H1 (cell line): ENCODE results near the gene HS6ST2. TPM values are rescaled to one million over a fixed set of nuclear protein-coding genes. Genes with fewer than 3 reads are reported as not detected.

Source experiments
- CTCF ChIA-PET: fragments of 300-600 bp; sonication (Branson Sonifier 250); formaldehyde crosslinking; loops from one replicate; lab custom pipeline; 2021; ENCODE audit not compliant: partially characterized antibody; lab: Charles Lee
- POLR2A ChIA-PET: fragments of 300-600 bp; sonication (Branson Sonifier 250); formaldehyde crosslinking; loops from one replicate; lab custom pipeline; 2021; ENCODE audit warnings: inconsistent platforms; ENCODE audit not compliant: partially characterized antibody; lab: Charles Lee
- DNase-seq, 2 experiments: peaks; one replicate each; pipeline versions ENCODE4 v3.0.0 to v3.0.0-alpha.2; 2010 to 2022; ENCODE audit warnings: low spot score in 2 of 2, low read depth in 1 of 2, mixed read lengths in 1 of 2
- FAIRE-seq: peaks from 2 replicates; lab custom pipeline; 2011; peaks lifted over from hg19 to GRCh38; lab: Jason Lieb, UNC
- H2AFZ ChIP-seq: 2 replicates; pipeline ENCODE4 v1.8.1; 2012; ENCODE audit warnings: low read length, inconsistent platforms
- H2AK5ac ChIP-seq: 2 replicates; pipeline ENCODE4 v1.6.1; 2013; ENCODE audit warnings: low read depth, low read length
- H2BK120ac ChIP-seq: replicated peaks from 2 replicates; pipeline ENCODE3; 2013; ENCODE audit warnings: low read depth, low read length, inconsistent platforms
- H2BK12ac ChIP-seq: 2 replicates; pipeline ENCODE4 v1.6.1; 2013; ENCODE audit warnings: low read depth, low read length
- H2BK15ac ChIP-seq: 2 replicates; pipeline ENCODE4 v1.6.1; 2013; ENCODE audit warnings: low read length
- H2BK20ac ChIP-seq: 2 replicates; pipeline ENCODE4 v1.6.1; 2013; ENCODE audit warnings: low read length
- H2BK5ac ChIP-seq: 2 replicates; pipeline ENCODE4 v1.6.1; 2013; ENCODE audit warnings: low read depth, low read length
- H3K14ac ChIP-seq: 2 replicates; pipeline ENCODE4 v1.6.1; 2013; ENCODE audit warnings: inconsistent platforms; ENCODE audit not compliant: insufficient read length
- H3K18ac ChIP-seq: 2 replicates; pipeline ENCODE4 v1.6.1; 2013; ENCODE audit warnings: low read length; ENCODE audit errors: extremely low read depth
- H3K23ac ChIP-seq: 2 replicates; pipeline ENCODE4 v1.6.1; 2013; ENCODE audit warnings: inconsistent platforms; ENCODE audit not compliant: insufficient read length
- H3K23me2 ChIP-seq: 2 replicates; pipeline ENCODE4 v1.6.1; 2013; ENCODE audit warnings: low read depth, low read length
- H3K27ac ChIP-seq: 2 replicates; pipeline ENCODE4 v1.6.1; 2011; ENCODE audit warnings: low read depth, low read length, inconsistent platforms
- H3K27me3 ChIP-seq, 4 experiments: replicated peaks in 1 of 4; 1 replicate in 1 of 4; 2 replicates in 3 of 4; pipeline versions ENCODE4 v1.6.1 to v1.8.1; 2011 to 2013; ENCODE audit warnings: low read length in 3 of 4, mild to moderate bottlenecking in 3 of 4, inconsistent platforms in 2 of 4, mixed read lengths in 2 of 4, moderate library complexity in 1 of 4; ENCODE audit not compliant: control insufficient read depth in 3 of 4, insufficient read depth in 3 of 4; ENCODE audit errors: extremely low read depth in 1 of 4
- H3K36me3 ChIP-seq, 4 experiments: 2 replicates each; pipeline versions ENCODE4 v1.6.1 to v1.8.1; 2011 to 2013; ENCODE audit warnings: mild to moderate bottlenecking in 4 of 4, low read length in 3 of 4, moderate library complexity in 2 of 4, control low read depth in 1 of 4, inconsistent platforms in 1 of 4; ENCODE audit not compliant: insufficient read depth in 4 of 4, control insufficient read depth in 2 of 4
- H3K4ac ChIP-seq: replicated peaks from 2 replicates; pipeline ENCODE3; 2013; ENCODE audit warnings: low read length, low read depth, mixed read lengths, inconsistent platforms; ENCODE audit not compliant: insufficient read length
- H3K4me1 ChIP-seq, 4 experiments: replicated peaks in 1 of 4; 1 replicate in 1 of 4; 2 replicates in 3 of 4; pipeline versions ENCODE4 v1.6.1 to v1.8.1; 2011 to 2013; ENCODE audit warnings: low read length in 3 of 4, inconsistent platforms in 2 of 4, mixed read lengths in 1 of 4; ENCODE audit not compliant: insufficient read depth in 4 of 4, control insufficient read depth in 3 of 4
- H3K4me2 ChIP-seq, 2 experiments: 2 replicates each; pipeline versions ENCODE4 v1.6.1 to v1.8.1; 2011 to 2013; ENCODE audit warnings: low read depth in 2 of 2, low read length in 2 of 2, control low read depth in 1 of 2, inconsistent platforms in 1 of 2, mild to moderate bottlenecking in 1 of 2; ENCODE audit not compliant: insufficient read depth in 1 of 2
- H3K4me3 ChIP-seq, 4 experiments: fragments of 200-600, 300-600 bp in 1 of 4; sonication (generic), shearing (Covaris generic), sonication (Bioruptor Twin) in 1 of 4; 2 replicates each; pipeline versions ENCODE4 v1.5.1 to v1.8.1; 2011 to 2016; ENCODE audit warnings: low read length in 4 of 4, low read depth in 3 of 4, control low read depth in 2 of 4, inconsistent platforms in 2 of 4, mild to moderate bottlenecking in 2 of 4, mixed read lengths in 1 of 4, moderate library complexity in 1 of 4; ENCODE audit not compliant: insufficient read depth in 2 of 4; ENCODE audit errors: extremely low read depth in 1 of 4
- H3K56ac ChIP-seq: replicated peaks from 2 replicates; pipeline ENCODE3; 2013; ENCODE audit warnings: low read depth, mild to moderate bottlenecking, mixed read lengths, low read length, inconsistent platforms; ENCODE audit not compliant: insufficient read length
- H3K79me1 ChIP-seq: 2 replicates; pipeline ENCODE4 v1.6.1; 2013; ENCODE audit warnings: low read depth, low read length, control low read depth
- H3K79me2 ChIP-seq, 2 experiments: 2 replicates each; pipeline versions ENCODE4 v1.6.1 to v1.8.1; 2012 to 2013; ENCODE audit warnings: low read length in 2 of 2, mild to moderate bottlenecking in 2 of 2, inconsistent platforms in 1 of 2; ENCODE audit not compliant: insufficient read depth in 2 of 2, control insufficient read depth in 1 of 2
- H3K9ac ChIP-seq, 4 experiments: replicated peaks in 1 of 4; 1 replicate in 1 of 4; 2 replicates in 3 of 4; pipeline versions ENCODE4 v1.6.1 to v1.8.1; 2011 to 2013; ENCODE audit warnings: low read depth in 3 of 4, low read length in 3 of 4, control low read depth in 2 of 4, mild to moderate bottlenecking in 2 of 4, moderate library complexity in 2 of 4, inconsistent platforms in 1 of 4; ENCODE audit errors: extremely low read depth in 1 of 4
- H3K9me3 ChIP-seq, 2 experiments: 2 replicates each; pipeline versions ENCODE4 v1.6.1 to v1.8.1; 2012 to 2013; ENCODE audit warnings: mild to moderate bottlenecking in 2 of 2, moderate library complexity in 2 of 2, control low read depth in 1 of 2, inconsistent platforms in 1 of 2, low read depth in 1 of 2, low read length in 1 of 2, mixed read lengths in 1 of 2; ENCODE audit not compliant: insufficient read depth in 2 of 2
- H4K20me1 ChIP-seq, 2 experiments: replicated peaks in 1 of 2; 2 replicates each; pipeline versions ENCODE3 to v1.8.1; 2011 to 2013; ENCODE audit warnings: inconsistent platforms in 2 of 2, low read length in 2 of 2, mild to moderate bottlenecking in 1 of 2; ENCODE audit not compliant: insufficient read depth in 2 of 2, control insufficient read depth in 1 of 2
- H4K5ac ChIP-seq: 2 replicates; pipeline ENCODE4 v1.6.1; 2013; ENCODE audit warnings: low read length, low read depth, mixed read lengths, inconsistent platforms; ENCODE audit not compliant: insufficient read length
- H4K8ac ChIP-seq: 2 replicates; pipeline ENCODE4 v1.8.0; 2013; ENCODE audit warnings: mild to moderate bottlenecking, moderate library complexity, low read length, inconsistent platforms; ENCODE audit not compliant: insufficient read depth; ENCODE audit errors: extremely low read depth
- H4K91ac ChIP-seq: replicated peaks from 2 replicates; pipeline ENCODE3; 2013; ENCODE audit warnings: low read length, mixed read lengths, inconsistent platforms; ENCODE audit not compliant: insufficient read length
- CBX5 ChIP-seq: fragments of 300-800, 300-1000 bp; sonication (generic); IDR thresholded peaks from 2 replicates; pipeline ENCODE4 v1.7.1; 2016; ENCODE audit warnings: antibody characterized with exemption, low read length, low read depth
- CBX8 ChIP-seq: fragments of 300-800, 300-1000 bp; sonication (generic); IDR thresholded peaks from 2 replicates; pipeline ENCODE4 v1.7.1; 2016; ENCODE audit warnings: low read depth, low read length, borderline replicate concordance
- EGR1 ChIP-seq: IDR thresholded peaks from 2 replicates; pipeline ENCODE4 v1.6.1; 2011; ENCODE audit warnings: low read depth, low read length, borderline replicate concordance
- EP300 ChIP-seq, 2 experiments: IDR thresholded peaks; 1 replicate in 1 of 2; 2 replicates in 1 of 2; pipeline ENCODE4 v1.6.1; 2011 to 2012; ENCODE audit warnings: low read depth in 2 of 2, low read length in 2 of 2, mild to moderate bottlenecking in 2 of 2, borderline replicate concordance in 1 of 2, inconsistent platforms in 1 of 2, moderate library complexity in 1 of 2
- EZH2 ChIP-seq: fragments of 200-600 bp; sonication (generic); IDR thresholded peaks from 2 replicates; pipeline ENCODE4 v1.7.1; 2012; ENCODE audit warnings: low read depth, mild to moderate bottlenecking, moderate library complexity, low read length, inconsistent platforms; ENCODE audit not compliant: severe bottlenecking
- FOSL1 ChIP-seq: IDR thresholded peaks from 2 replicates; pipeline ENCODE4 v1.6.1; 2011; ENCODE audit warnings: mild to moderate bottlenecking, low read depth, low read length, moderate library complexity; ENCODE audit not compliant: insufficient read depth
- GTF2F1 ChIP-seq: IDR thresholded peaks from 2 replicates; pipeline ENCODE4 v1.6.1; 2012; ENCODE audit warnings: low read depth, low read length, improper control_type of control experiment, borderline replicate concordance
- JUN ChIP-seq: IDR thresholded peaks from 2 replicates; pipeline ENCODE4 v1.6.1; 2011; ENCODE audit warnings: low read depth, mild to moderate bottlenecking, improper control_type of control experiment, low read length
- PHF8 ChIP-seq: fragments of 200-600 bp; sonication (generic); conservative IDR thresholded peaks from 2 replicates; pipeline ENCODE4 v1.7.1; 2012; ENCODE audit warnings: low read depth, mild to moderate bottlenecking, inconsistent platforms, low read length, moderate library complexity
- SIX5 ChIP-seq: IDR thresholded peaks from 2 replicates; pipeline ENCODE4 v1.6.1; 2011; ENCODE audit warnings: mild to moderate bottlenecking, low read depth, low read length
- SP4 ChIP-seq: IDR thresholded peaks from 2 replicates; pipeline ENCODE4 v1.6.1; 2012; ENCODE audit warnings: low read length, inconsistent platforms
- SUZ12 ChIP-seq: fragments of 200-600 bp; sonication (generic); IDR thresholded peaks from 2 replicates; pipeline ENCODE4 v1.6.1; 2012; ENCODE audit warnings: mild to moderate bottlenecking, inconsistent platforms, low read length, moderate library complexity, mixed read lengths
- WGBS, 2 experiments: shearing (Covaris generic) in 1 of 2; methylation state at CpG; one replicate each; pipeline versions ENCODE4 v1.1.6 to v1.1.7; 2013 to 2015; ENCODE audit warnings: low lambda C conversion rate in 2 of 2, mixed read lengths in 2 of 2, inconsistent platforms in 1 of 2, low coverage in 1 of 2, missing lambda C conversion rate in 1 of 2; ENCODE audit not compliant: insufficient replicate concordance in 2 of 2, insufficient coverage in 1 of 2, insufficient read length in 1 of 2; ENCODE audit errors: extremely low coverage in 1 of 2, missing lambda C conversion rate in 1 of 2; 5-methylcytosine and 5-hydroxymethylcytosine counted together
- polyA plus RNA-seq, 7 experiments: library from polyadenylated mRNA; depleted of rRNA in 3 of 7; stranded (reverse) in 5 of 7; unstranded in 2 of 7; fragments of >200 nt in 5 of 7; fragments of 200-250 nt in 2 of 7; gene quantifications; 1 replicate in 5 of 7; 2 replicates in 1 of 7; 4 replicates in 1 of 7; pipeline versions ENCODE4 v1.2.1 to v1.2.3, GENCODE V29; 2011 to 2013; ENCODE audit warnings: missing spikeins in 2 of 7, mixed read lengths in 2 of 7
- total RNA-seq: library from RNA; stranded (reverse); fragmentation: NEBNext Ultra II Directional; extraction: Animal tissue kit (Norgen Biotek cat#: 25700); gene quantifications from 2 replicates; pipeline ENCODE4 v1.2.1, GENCODE V29; 2021
- TF ChIP-seq, protein P1 (sequence below): IDR thresholded peaks from 2 replicates; pipeline ENCODE4 v1.6.1; 2012; ENCODE audit warnings: inconsistent platforms

Gene HS6ST2
- total and polyA plus RNA-seq, 2 of the 8 experiments (the other 6 are each of a cell fraction or from before 2014, with no cell fraction given): 3.9 TPM

DNA sequence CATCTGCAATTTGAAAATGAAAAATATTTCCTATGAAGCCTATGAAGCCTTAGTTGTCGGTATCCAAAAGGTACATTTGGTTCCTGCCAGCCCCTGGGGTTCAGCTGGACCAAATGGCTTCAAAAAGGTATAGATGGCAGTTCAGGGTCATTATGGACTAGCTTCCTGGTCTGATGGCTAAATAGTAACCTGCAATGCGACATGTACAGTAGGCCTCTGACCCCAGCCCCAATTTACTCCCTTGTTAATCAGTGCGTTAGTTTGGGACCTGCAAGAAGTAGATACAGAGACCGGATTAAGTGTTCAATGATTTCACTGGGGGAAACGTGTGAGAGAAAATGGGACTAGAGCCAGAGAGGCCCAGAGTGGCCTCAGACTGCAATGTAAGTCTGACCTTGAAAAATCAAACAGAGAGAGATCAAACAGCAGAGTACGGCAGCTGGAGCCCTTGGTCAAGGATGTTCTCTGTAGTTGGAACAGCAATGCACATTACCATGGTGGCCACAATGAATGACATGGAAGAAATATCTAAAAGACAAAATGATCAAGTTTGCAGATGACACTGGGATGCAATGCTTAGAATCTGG lies 354.6 kb downstream of the HS6ST2 start:
- FAIRE-seq (no peak), DNase-seq (no peak)
- H2BK12ac ChIP-seq: no peak overlapping the region
- no peak overlapping the region for H3K14ac ChIP-seq
- H2BK5ac ChIP-seq: no peak overlapping the region
- H3K27ac ChIP-seq: no peak overlapping the region
- no peak overlapping the region for H2AFZ ChIP-seq
- no peak overlapping the region for H2BK20ac ChIP-seq
- H3K4me3 ChIP-seq: no peak overlapping the region
- H3K79me1 ChIP-seq: no peaks in the 10 kb centered on the region
- no peak overlapping the region for H4K5ac ChIP-seq
- no peaks in the 10 kb centered on the region for H4K20me1 ChIP-seq
- CTCF ChIA-PET: interaction anchor here (0.6 to 4.1 kb wide), 4 partner anchors 11 to 384 kb away, joined by 3 to 33 read pairs (median 4); no protein-coding TSS in a partner anchor
- no peak overlapping the region for H3K4ac ChIP-seq
- POLR2A ChIA-PET: interaction anchor here (0.7 kb wide), 1 partner anchor 32 kb away, joined by 3 read pairs; no protein-coding TSS in a partner anchor
- no peaks in the 10 kb centered on the region for H3K9me3 ChIP-seq
- H2BK120ac ChIP-seq: no peak overlapping the region
- H4K8ac ChIP-seq: no peak overlapping the region
- no peak overlapping the region for H3K56ac ChIP-seq
- H3K18ac ChIP-seq: no peak overlapping the region
- no peaks in the 10 kb centered on the region for H3K4me1 ChIP-seq
- no peak overlapping the region for H2AK5ac ChIP-seq
- WGBS, 2 experiments: 87% methylated on average over 5 of the region's 6 CpGs; no CpG with 5 or more reads in 1 of the 2 experiments
- H3K4me2 ChIP-seq: no peak overlapping the region
- no peak overlapping the region for H3K9ac ChIP-seq
- no peak overlapping the region for H2BK15ac ChIP-seq
- H3K23ac ChIP-seq: no peak overlapping the region
- H3K79me2 ChIP-seq: no peaks in the 10 kb centered on the region
- no peaks in the 10 kb centered on the region for H3K36me3 ChIP-seq
- H3K23me2 ChIP-seq: no peaks in the 10 kb centered on the region
- no peak overlapping the region for H4K91ac ChIP-seq
- H3K27me3 ChIP-seq: no peaks in the 10 kb centered on the region
- TF ChIP-seq, protein P1, sequence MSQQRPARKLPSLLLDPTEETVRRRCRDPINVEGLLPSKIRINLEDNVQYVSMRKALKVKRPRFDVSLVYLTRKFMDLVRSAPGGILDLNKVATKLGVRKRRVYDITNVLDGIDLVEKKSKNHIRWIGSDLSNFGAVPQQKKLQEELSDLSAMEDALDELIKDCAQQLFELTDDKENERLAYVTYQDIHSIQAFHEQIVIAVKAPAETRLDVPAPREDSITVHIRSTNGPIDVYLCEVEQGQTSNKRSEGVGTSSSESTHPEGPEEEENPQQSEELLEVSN: no peak
- TF ChIP-seq SP4: no peak
- TF ChIP-seq JUN: no peak
- TF ChIP-seq EGR1: no peak
- TF ChIP-seq FOSL1: no peak
- TF ChIP-seq SUZ12: no peak
- no peak for TF ChIP-seq CBX5
- TF ChIP-seq CBX8: no peak
- TF ChIP-seq EZH2: no peak
- TF ChIP-seq SIX5: no peak
- no peak for TF ChIP-seq PHF8
- TF ChIP-seq GTF2F1: no peak
- no peak for TF ChIP-seq EP300 (IDR thresholded peaks at IDR 0.05; ENCODE audit: borderline replicate concordance in 1 of 2, low read depth in 2 of 2, low read length in 2 of 2)
